Stimulated activated CD4-positive, alpha-beta T cell treated with anti-CD3 and anti-CD28 coated beads, Interleukin-4, amount 100 ng/mL, for 48 hours (primary cell): Measurements from ENCODE around the gene ZNRF1.
"Not testable (repeated sequence)": the region's sequence is repeated elsewhere in the genome, so short reads cannot be mapped to it uniquely, and the experiment has no call there.

Experiments
- DNase-seq, 2 donors: peaks; one replicate each; pipeline ENCODE4 v3.0.0-alpha.2; 2020; ENCODE audit warnings: low read depth in 2 of 2

The ZNRF1 gene

DNA sequence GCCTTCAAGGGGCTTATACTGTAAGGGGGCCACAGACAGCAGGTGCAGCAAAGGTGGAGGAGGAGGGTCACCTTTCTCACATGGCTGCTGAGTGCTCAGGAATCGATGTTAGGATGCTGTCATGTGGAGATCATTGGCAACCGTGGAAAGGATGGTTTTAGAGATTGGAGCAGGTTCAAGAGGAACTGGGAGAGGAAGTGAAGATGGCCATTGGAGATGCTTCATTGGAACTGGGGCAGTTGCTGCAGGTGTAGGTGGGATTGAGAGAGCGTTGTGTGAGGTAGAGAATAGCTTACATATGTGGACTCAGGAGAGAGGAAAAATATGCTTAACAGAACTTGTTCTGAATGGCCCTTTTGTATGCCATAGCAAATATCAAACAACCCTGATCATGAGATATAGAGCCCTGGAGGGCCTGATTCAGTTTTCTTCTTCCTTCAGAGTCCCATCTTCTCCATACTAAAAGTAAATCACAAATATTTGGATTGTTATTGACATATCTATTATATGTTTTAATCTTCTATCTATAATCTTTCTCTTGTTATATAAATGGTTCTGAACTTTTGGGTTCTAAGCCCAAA, 77.0 kb downstream of the ZNRF1 start:
- no peak for DNase-seq

DNA sequence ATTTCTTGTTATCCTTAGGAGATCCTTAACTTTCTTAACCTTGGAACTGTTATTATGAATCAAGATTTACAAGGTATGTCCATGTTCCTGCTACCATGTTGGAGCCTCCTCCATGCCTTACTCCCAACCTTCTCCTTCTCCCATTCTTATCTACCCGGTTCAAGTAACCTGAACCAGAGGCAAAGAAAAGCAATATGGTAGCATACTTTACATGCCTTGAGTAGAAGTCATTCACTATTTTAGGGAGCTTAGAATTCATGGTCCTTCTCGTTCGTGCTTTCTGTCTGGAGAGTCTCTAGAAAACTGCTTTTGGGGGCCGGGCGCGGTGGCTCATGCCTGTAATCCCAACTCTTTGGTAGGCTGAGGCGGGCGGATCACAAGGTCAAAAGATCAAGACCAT, 80.1 kb downstream of the ZNRF1 start:
- no peak for DNase-seq

DNA sequence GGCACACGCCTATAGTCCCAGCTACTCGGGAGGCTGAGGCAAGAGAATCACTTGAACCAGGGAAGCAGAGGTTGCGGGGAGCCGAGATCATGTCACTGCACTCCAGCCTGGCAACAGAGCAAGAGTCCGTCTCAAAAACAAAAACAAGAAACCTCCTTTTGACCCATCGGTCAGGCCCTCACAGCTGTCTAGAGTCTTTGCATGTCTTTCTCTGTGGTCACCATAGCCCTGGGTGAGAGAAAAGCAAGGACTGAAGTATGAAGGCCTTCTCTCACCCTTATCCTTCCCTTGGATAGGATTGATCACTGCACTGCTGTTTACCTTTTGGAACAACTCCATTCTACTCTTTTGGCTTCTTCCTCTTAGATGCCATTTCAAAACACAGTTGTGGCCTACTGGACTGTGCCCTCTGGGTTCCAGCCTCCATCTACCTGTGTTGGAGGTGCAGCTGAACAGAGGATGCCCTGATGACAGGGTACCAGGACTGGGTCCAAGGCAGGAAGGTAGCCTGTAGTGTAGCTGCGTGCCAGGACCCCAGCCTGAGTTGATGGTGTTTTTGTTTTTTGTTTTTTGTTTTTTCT, 80.6 kb downstream of the ZNRF1 start:
- no peak for DNase-seq

DNA sequence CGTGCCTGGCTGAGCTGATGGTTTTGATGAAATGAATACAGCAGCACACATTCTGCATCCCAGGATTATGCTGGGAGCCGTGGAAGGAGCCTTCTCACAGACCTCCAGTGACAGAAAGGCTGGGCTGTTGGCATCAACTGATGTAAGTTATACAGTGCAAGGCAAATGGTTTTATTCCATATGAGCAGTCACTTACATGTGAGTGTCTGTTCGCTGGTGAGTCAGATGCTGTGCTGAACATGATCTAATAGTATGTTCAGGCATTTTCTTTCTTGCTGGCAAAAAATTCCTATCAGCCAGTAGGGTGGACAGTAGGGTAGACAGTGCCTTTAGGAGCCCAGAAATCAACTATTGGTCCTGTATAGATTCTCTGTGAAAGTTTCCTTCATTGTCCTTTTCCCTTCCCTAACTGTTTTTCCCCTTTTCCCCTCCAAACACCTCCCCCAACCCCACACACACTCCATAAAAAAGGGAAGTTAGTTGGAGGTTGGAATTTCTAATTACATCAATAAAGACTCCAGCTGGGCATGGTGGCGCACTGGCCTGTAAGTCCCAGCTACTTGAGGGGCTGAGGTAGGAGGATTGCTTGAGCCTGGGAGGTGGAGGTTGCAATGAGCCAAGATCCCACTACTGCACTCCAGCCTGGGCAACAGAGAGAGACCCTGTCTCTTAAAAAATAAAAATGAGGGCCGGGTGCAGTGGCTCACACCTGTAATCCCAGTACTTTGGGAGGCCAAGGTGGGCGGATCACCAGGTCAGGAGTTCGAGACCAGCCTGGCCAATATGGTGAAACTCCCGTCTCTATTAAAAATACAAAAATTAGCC, 81.6 kb downstream of the ZNRF1 start:
- no peak for DNase-seq

DNA sequence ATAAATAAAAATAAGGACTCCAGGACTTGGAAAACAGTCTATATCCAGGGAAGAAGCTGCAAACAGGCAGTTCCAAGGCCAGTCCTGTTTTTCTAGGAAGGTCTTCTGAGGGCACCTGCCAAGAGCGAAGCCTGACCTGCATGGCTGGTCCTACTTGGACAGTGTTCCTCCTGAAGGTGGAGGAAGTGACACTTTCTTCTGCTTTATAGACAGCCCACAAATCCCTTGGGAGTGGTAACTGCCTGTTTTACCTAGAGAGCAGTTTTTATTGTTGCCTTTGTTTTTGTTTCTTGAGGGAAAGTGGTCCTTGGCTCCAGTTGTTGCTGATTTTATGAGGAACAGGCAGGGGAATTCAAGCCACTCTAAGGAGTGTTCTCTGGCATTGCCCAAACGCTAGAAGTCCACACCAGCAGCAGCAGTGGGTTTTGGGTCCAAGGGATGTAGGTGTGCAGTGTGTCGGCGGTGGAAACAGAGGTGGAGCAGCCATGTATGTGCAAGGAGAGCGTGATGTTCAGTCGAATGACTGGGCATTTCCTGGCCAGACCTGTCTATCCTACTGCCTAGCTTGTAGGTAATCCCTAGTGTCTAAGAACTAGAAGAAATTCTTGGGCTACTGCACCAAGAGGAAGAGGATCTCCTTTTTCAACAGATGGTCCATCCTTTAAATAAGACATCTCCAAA, 82.5 kb downstream of the ZNRF1 start:
- DNase-seq: no peak

DNA sequence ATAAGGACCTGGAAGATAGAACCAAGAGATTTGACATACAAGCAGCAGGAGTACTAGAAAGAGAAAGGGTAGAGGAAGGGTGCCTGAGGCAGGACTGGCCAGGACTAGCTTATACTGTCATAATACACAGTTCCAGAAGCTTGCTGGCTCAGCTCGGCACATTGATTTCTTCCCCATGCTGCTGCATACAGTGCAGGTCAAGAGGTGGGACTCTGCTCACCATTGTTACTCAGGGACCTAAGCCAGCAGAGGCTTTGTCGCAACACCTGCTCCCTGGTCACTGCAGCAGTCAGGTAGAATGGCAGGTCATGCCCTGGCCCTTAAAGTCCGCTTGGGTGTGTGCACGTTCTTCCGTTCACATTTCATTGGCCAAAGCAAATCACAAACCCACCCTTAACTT, 85.0 kb downstream of the ZNRF1 start:
- no peak for DNase-seq

DNA sequence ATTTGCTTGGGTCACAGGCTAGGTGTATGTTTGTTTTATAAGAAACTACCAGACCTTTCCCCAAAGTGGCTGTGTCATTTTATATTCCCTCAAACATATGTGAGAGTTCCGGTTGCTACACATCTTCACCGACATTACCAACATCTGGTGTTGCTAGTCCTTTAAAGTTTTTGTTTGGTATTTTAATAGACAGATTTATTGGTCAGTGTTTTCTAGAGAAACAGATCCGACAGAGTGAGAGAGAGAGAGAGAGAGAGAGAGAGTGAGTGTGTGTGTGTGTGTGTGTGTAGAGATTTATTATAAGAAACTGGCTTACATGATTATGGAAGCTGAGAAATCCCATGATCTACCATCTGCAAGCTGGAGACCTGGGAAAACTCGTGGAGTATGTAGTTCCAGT, 86.7 kb downstream of the ZNRF1 start:
- DNase-seq: no peak

DNA sequence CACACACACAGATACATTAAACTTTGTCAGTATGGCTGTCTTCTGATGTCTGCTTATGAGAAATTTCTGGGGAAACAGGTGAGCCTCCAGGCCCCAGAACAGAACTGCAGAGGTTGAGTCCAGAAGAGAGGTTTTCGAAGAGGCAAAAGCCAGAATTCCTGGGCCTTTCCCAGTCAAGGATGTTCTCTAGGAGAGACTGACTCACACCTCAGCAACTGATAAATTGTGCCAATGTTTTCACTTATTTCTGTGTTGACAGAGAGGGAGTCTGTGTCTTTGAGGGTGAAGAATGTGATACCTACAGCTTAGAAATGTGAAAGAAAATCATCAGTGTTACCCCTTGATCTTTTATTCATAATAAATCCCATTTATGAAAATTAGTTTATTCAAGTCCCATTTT, 87.5 kb downstream of the ZNRF1 start:
- no peak for DNase-seq

DNA sequence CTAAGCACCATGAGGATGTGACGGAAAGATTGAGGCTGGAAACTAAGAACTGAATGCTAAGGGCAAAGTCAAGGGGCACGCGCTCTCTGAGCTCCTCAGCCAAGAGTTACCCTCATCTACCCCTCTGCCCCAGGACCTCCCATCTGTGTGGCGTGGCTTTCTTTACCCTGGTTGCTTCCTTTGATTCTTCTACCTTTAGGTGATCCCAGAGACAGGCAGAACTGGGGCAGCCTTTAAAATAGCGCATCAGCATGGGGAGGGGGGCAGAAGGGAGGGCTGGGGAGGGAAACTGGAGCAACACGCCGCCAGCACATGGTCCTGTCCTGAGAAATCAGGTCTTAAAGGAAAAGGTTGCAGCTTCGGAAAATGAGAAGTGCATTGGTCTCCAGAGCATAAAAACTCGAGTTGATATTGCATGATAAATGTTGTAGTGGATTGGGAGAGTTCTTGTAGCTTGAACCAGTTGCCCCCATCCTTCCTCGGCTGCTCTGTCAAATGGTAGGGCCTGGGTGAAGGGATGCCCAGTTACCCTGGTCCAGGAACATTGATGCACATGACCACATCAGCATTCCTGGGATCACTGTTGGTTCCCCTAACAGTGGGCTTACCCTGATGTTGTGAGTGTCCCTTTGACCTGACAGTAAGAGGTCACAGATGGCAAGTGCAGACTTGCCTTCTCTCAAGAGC, 88.0 kb downstream of the ZNRF1 start:
- DNase-seq: no peak

DNA sequence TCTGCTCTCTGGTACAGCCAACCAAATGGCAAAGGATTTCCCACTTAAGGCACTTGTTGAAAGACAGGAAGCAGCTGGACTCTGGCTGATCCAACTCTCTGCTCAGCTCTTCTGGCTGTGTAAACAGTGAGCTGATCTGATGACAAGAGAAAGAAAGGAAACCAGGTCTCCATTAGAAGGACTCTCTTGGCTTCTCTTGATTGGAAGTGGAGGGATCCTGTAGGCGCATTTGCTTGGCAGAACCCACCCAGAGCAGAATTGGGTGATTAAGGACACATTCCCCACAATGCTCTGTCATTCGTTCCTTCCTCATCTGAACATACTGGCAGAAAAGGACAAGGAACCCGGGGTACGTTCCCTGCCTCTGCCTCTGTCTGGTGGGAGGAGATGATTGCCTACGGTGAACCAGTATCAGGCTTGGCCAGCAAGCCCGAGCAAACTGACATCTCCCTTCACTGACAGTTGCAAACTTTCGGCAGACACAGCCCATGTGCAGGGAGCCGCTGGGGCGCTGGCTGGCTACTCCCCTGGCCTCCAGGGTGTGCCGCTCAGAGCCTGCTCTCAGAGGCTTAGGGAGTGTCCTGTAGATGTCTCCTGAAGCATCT, 88.7 kb downstream of the ZNRF1 start:
- DNase-seq: no peak

DNA sequence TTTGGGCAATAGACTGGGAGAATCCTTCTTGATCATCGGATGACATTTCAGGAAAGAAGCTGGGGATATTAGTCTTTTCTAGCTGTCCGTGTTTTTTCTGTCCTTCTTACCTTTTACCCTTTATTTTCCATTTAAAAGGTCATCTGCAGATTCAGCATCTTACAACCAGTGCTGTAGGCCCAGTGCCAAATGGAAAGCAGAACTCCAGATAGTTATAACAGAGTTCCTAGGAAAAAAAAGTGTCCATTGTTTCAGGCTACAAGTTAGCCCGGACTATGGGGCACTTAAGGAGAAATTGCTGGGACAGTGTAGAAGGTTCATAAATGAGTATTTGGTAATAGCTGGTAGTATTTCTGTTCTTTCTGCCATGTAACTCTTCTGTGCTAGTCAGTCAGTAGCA, 89.4 kb downstream of the ZNRF1 start:
- DNase-seq: no peak

DNA sequence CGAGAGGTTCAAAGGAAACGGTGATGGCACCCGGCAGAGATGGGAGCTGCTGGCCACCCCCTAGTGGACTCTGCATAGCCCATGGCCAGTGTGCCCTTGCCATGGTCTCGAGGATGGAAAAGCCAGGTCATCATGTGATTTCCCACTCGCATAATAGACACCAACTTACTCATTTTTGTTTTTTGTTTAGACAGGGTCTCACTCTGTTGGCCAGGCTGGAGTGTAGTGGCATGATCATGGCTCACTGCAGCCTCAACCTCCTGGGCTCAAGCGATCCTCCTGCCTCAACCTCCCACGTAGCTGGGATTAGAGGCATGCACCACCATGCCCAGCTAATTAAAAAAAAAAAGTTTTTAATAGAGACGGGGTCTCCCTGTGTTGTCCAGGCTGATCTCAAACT, 90.1 kb downstream of the ZNRF1 start:
- no peak for DNase-seq

DNA sequence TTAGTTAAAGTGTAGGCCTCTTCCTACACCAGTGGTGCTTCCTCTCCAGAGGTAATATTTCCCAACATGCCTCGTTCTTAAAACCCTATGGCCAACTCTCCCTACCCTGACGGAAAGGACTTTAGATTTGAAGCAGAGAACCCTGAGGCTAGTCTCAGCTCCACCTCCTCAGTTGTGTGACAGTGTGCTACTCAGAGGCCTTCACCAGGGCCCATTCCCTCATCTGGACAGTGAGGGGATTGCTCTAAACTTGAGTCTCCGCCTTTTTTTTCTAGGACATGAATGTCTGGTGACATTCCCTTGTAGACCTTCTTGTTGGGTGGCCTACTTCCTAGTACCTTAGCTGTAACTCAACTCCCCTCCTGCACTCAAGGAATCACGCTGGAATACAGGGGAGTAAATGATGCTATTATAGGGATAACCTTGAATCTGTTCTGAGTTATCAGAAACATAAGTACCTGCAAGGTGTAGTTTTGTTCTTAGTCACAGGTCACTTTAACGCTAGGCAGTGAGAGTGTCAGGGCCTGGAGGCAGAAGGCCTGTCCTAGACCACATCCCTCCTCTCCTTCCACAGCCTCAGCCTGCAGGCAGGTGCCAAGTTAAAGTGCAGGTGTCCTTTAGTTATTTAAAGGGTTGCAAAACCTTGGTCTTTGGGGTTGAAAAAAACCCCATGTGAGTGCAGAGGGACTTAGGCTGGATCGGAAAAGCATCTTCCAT, 90.8 kb downstream of the ZNRF1 start:
- DNase-seq: no peak

DNA sequence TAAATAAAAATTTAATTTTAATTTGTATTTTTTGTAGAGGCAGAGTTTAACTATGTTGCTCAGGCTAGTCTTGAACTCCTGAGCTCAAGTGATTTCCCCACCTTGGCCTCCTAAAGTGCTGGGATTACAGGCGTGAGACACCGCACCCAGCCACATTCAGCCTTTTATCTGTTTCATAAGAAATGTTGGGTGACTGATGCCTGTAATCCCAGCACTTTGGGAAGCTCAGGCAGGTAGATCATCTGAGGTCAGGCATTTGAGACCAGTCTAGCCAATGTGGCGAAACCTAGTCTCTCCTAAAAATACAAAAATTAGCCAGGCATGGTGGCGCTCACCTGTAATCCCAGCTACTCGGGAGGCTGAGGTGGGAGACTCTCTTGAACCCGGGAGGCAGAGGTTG, 92.1 kb downstream of the ZNRF1 start:
- DNase-seq: not testable (repeated sequence)

DNA sequence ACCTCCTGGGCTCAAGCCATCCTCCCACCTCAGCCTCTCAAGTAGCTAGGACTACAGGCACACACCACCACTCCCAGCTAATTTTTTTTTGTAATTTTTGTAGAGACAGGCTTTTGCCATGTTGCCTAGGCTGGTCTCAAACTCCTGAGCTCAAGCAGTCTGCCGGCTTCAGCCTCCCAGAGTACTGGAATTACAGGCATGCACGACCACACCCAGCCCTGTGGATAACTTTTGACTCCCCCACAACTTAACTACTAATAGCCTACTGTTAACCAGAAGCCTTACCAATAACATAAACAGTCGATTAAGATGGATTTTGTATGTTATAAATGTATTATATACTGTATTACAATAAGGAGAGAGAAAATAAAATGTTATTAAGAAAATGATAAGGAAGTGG, 92.8 kb downstream of the ZNRF1 start:
- not testable (repeated sequence) for DNase-seq

DNA sequence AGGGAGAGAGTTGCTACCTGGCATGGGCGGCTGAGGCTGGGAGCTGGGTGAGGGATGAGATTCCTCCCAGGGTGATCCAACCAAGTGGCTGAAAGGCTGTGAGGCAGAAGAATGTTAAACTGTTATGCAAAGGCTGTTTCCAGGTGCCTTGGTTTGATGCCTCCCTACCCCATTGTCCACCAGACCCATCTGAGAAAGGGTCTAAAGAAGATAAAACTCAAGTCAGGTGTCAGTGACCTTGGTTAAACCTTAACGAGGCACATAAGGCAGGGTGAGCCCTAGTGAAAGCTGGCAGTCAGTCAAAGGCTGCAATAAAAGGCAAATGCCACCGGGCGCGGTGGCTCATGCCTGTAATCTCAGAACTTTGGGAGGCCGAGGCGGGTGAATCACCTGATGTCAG, 94.0 kb downstream of the ZNRF1 start:
- no peak for DNase-seq

DNA sequence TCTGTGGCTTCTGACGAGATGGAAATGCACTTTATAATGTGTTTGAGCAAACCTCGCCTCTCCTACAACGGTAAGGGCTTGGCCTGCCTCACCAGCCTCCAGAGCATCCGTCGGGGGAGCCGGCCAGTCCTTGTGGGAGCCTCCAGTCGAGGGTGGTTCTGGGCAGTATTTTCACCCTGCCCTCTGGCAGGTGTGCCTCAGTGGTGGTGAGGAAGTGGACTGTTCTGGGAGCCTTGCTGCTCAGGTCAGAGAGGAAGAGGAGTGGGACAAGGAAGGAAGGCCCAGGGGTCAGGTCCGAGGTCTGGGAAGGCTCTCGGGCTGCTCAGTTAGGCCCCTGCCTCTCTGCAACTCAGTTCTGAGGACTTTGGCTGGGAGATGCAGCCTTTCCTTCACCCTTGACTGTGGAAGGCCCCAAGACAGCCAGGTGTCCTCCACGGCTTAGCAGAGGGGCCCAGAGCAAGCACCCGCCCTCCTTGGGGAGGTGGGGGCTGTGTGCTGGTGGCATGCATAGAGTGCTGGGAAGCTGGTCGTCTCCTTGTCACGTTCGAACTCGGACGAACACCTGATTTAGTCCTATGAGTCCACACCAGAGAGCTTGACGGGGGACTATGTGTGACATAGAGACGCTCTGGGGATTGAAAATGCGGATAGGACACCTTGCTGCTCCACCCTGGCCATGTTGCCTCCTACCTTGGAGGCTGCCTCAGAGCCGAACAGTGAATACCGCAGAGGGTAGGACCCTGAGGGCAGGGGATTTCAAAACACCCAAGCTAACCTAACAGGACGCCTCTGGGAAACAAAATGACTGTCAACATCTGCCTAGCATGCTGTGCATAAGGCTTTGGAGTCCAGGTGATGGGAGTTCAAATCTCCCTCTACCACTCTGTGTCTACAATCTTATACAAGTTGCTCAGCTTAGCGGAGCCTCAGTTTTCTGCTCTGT, 95.0 kb downstream of the ZNRF1 start:
- no peak for DNase-seq

DNA sequence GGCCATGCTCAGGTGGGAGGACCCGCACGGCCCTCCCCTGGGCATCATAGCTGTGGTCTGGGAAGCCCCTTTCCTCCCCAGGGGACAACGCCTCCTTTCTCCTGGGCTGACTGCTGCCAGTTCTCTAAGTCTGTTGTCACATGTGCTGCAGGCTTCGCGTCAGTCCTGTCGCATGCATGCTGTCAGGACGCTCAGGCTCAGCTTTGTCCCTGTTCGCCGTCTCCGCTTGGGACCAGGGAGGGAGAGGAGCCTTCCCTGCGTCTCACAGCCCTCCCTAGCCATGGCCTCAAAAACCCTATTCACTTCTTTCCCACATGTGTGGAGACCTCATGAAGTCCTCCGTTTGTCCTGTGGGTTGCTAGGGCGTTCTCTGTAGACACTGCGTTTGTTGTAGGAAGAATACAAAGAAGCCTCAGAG, 96.4 kb downstream of the ZNRF1 start:
- no peak for DNase-seq

DNA sequence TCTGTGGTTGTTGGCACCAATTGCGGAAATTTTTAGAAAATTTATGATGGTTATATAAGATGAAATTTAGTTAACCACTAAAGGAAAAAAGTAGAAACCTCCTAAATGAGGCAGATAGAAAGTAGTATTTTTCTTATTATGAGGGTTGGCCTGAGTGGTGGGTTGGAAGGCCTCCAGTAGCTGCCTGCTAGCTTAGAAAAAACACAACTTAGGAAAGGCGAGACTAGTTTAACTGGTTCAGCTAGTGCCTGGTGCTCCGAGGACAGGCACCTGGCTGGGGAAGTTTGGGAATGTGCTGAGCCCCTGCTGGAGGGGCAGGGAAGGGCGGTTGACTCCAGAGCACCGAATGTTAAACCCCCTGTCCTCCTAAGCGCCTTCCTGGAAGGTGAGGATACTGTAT, 97.8 kb downstream of the ZNRF1 start:
- DNase-seq: no peak

DNA sequence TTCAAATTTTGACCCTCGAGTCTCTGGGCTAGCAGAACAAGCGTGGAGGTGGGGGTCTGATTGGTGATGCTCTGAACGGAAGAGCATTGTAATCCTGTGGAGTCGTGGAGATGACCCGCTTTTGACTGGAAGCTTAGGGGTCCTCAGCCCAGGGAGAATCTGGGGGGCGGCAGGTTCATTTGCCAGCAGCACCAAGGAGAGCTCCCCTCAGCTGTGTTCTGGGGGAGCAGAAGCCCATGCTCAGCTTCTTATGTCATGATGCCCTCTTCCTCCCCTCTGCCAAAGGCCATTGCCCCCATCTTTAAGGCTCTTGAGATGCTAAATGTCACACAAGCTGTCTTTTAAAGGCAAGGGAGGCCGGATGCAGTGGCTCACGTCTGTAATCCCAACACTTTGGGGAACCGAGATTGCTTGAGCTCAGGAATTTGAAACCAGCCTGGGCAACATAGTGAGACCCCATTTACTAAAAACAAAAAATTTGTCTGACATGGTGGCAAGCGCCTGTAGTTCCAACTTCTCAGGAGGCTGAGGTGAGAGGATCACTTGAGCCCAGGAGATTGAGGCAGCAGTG, 98.5 kb downstream of the ZNRF1 start:
- DNase-seq: no peak
